H9 (cell line): Measurements from ENCODE around the gene SLC16A1. TPM values are rescaled to one million over a fixed set of nuclear protein-coding genes. Genes with fewer than 3 reads are reported as not detected.

Experiments
- DNase-seq: peaks from one replicate; pipeline ENCODE4 v3.0.0-alpha.2; 2017
- H2AFZ ChIP-seq: one replicate; pipeline ENCODE4 v1.6.1; 2013; ENCODE audit warnings: mild to moderate bottlenecking, low read length, control low read depth, moderate library complexity
- H2AK5ac ChIP-seq: 2 replicates; pipeline ENCODE4 v1.6.1; 2013; ENCODE audit warnings: low read length, control low read depth, mixed read lengths; ENCODE audit not compliant: insufficient read length
- H2BK120ac ChIP-seq: one replicate; pipeline ENCODE4 v1.6.1; 2013; ENCODE audit warnings: low read depth, mild to moderate bottlenecking, low read length, control low read depth, inconsistent platforms; ENCODE audit not compliant: poor library complexity, severe bottlenecking
- H2BK12ac ChIP-seq: 2 replicates; pipeline ENCODE4 v1.6.1; 2013; ENCODE audit warnings: low read length, control low read depth, mixed read lengths, low read depth; ENCODE audit not compliant: insufficient read length
- H2BK15ac ChIP-seq: 2 replicates; pipeline ENCODE4 v1.6.1; 2013; ENCODE audit warnings: low read depth, low read length, control low read depth
- H2BK20ac ChIP-seq: one replicate; pipeline ENCODE4 v1.6.1; 2013; ENCODE audit warnings: low read depth, mild to moderate bottlenecking, low read length, control low read depth, inconsistent platforms; ENCODE audit not compliant: poor library complexity, severe bottlenecking
- H2BK5ac ChIP-seq: 2 replicates; pipeline ENCODE4 v1.6.1; 2013; ENCODE audit warnings: low read length, control low read depth, mixed read lengths; ENCODE audit not compliant: insufficient read length
- H3K14ac ChIP-seq: 2 replicates; pipeline ENCODE4 v1.6.1; 2013; ENCODE audit warnings: low read length, control low read depth; ENCODE audit not compliant: insufficient read depth
- H3K18ac ChIP-seq: 2 replicates; pipeline ENCODE4 v1.6.1; 2013; ENCODE audit warnings: low read depth, mild to moderate bottlenecking, mixed read lengths, low read length, control low read depth; ENCODE audit not compliant: insufficient read length
- H3K23ac ChIP-seq: 2 replicates; pipeline ENCODE4 v1.6.1; 2013; ENCODE audit warnings: low read length, control low read depth, mixed read lengths, low read depth; ENCODE audit not compliant: insufficient read length
- H3K23me2 ChIP-seq: 2 replicates; pipeline ENCODE4 v1.6.1; 2013; ENCODE audit warnings: low read depth, mild to moderate bottlenecking, mixed read lengths, low read length, control low read depth; ENCODE audit not compliant: insufficient read length, poor library complexity, severe bottlenecking
- H3K27ac ChIP-seq: 2 replicates; pipeline ENCODE4 v1.5.1; 2013; ENCODE audit warnings: low read length, control low read depth, mixed read lengths, low read depth; ENCODE audit not compliant: insufficient read length
- H3K27me3 ChIP-seq: 2 replicates; pipeline ENCODE4 v1.6.1; 2013; ENCODE audit warnings: low read length, control low read depth, inconsistent platforms; ENCODE audit not compliant: insufficient read depth
- H3K4ac ChIP-seq: 2 replicates; pipeline ENCODE4 v1.6.1; 2013; ENCODE audit warnings: low read depth, mild to moderate bottlenecking, control low read depth, inconsistent platforms, low read length, moderate library complexity
- H3K4me1 ChIP-seq: 2 replicates; pipeline ENCODE4 v1.6.1; 2013; ENCODE audit warnings: low read length, control low read depth, inconsistent platforms; ENCODE audit not compliant: insufficient read depth
- H3K4me2 ChIP-seq: 2 replicates; pipeline ENCODE4 v1.6.1; 2013; ENCODE audit warnings: low read length, control low read depth, mixed read lengths; ENCODE audit not compliant: insufficient read length, insufficient read depth
- H3K56ac ChIP-seq: 2 replicates; pipeline ENCODE4 v1.6.1; 2013; ENCODE audit warnings: low read depth, mild to moderate bottlenecking, mixed read lengths, low read length, control low read depth; ENCODE audit not compliant: insufficient read length
- H3K79me1 ChIP-seq: 2 replicates; pipeline ENCODE4 v1.6.1; 2013; ENCODE audit warnings: low read depth, mild to moderate bottlenecking, moderate library complexity, low read length, control low read depth, inconsistent platforms; ENCODE audit not compliant: insufficient read depth, poor library complexity, severe bottlenecking
- H3K79me2 ChIP-seq: 2 replicates; pipeline ENCODE4 v1.6.1; 2013; ENCODE audit warnings: low read length, control low read depth, inconsistent platforms; ENCODE audit not compliant: insufficient read depth
- H3K9ac ChIP-seq: 2 replicates; pipeline ENCODE4 v1.6.1; 2013; ENCODE audit warnings: low read length, control low read depth, mixed read lengths; ENCODE audit not compliant: insufficient read length; ENCODE audit errors: extremely low read depth
- H3K9me3 ChIP-seq: one replicate; pipeline ENCODE4 v1.6.1; 2013; ENCODE audit warnings: low read depth, low read length, inconsistent platforms; ENCODE audit not compliant: control insufficient read depth
- H3T11ph ChIP-seq: one replicate; pipeline ENCODE4 v1.6.1; 2013; ENCODE audit warnings: mild to moderate bottlenecking, low read length, control low read depth, inconsistent platforms
- H4K20me1 ChIP-seq: one replicate; pipeline ENCODE4 v1.6.1; 2013; ENCODE audit not compliant: control insufficient read depth, insufficient read length, insufficient read depth
- H4K5ac ChIP-seq: 2 replicates; pipeline ENCODE4 v1.6.1; 2013; ENCODE audit warnings: low read depth, mild to moderate bottlenecking, mixed read lengths, low read length, control low read depth; ENCODE audit not compliant: insufficient read length
- H4K8ac ChIP-seq: replicated peaks from 2 replicates; pipeline ENCODE4 v1.6.1; 2013; ENCODE audit warnings: low read length, control low read depth, mixed read lengths, low read depth; ENCODE audit not compliant: insufficient read length
- H4K91ac ChIP-seq: 2 replicates; pipeline ENCODE4 v1.6.1; 2013; ENCODE audit warnings: low read depth, mild to moderate bottlenecking, moderate library complexity, mixed read lengths, low read length, control low read depth; ENCODE audit not compliant: insufficient read length
- H3K27ac Mint-ChIP-seq, 3 experiments: 2 replicates in 2 of 3; 3 replicates in 1 of 3; pipeline ENCODE4 v1.8.0; 2020 to 2021; ENCODE audit warnings: mixed read lengths in 3 of 3, mild to moderate bottlenecking in 1 of 3, moderate library complexity in 1 of 3
- H3K27me3 Mint-ChIP-seq: 2 replicates; pipeline ENCODE4 v1.8.0; 2021; ENCODE audit warnings: low read depth, mild to moderate bottlenecking, moderate library complexity, mixed read lengths
- H3K36me3 Mint-ChIP-seq, 3 experiments: 2 replicates in 2 of 3; 3 replicates in 1 of 3; pipeline ENCODE4 v1.8.0; 2020 to 2021; ENCODE audit warnings: low read depth in 3 of 3, mixed read lengths in 3 of 3; ENCODE audit not compliant: insufficient read depth in 1 of 3
- H3K4me1 Mint-ChIP-seq, 2 experiments: 2 replicates each; pipeline ENCODE4 v1.8.0; 2020; ENCODE audit warnings: mixed read lengths in 2 of 2
- H3K4me3 Mint-ChIP-seq, 2 experiments: 2 replicates in 1 of 2; 3 replicates in 1 of 2; pipeline ENCODE4 v1.8.0; 2020 to 2021; ENCODE audit warnings: mild to moderate bottlenecking in 2 of 2, mixed read lengths in 2 of 2, moderate library complexity in 1 of 2
- H3K9me3 Mint-ChIP-seq, 2 experiments: 2 replicates in 1 of 2; 3 replicates in 1 of 2; pipeline ENCODE4 v1.8.0; 2020; ENCODE audit warnings: mild to moderate bottlenecking in 2 of 2, mixed read lengths in 2 of 2, moderate library complexity in 1 of 2
- WGBS: extraction: QIAGEN DNeasy Blood & Tissue Kit; methylation state at CpG from one replicate; pipeline ENCODE4 v1.1.7; 2013; ENCODE audit warnings: missing lambda C conversion rate, low lambda C conversion rate, mixed read lengths; ENCODE audit not compliant: insufficient read length; ENCODE audit errors: extremely low coverage; 5-methylcytosine and 5-hydroxymethylcytosine counted together
- total RNA-seq: library from RNA; stranded (reverse); gene quantifications from 2 replicates; pipeline ENCODE4 v1.2.1, GENCODE V29; 2021
- TF ChIP-seq, protein P1 (sequence below): fragments of 200-600 bp; sonication (generic); conservative IDR thresholded peaks from 3 replicates; pipeline ENCODE4 v1.8.0; 2021; ENCODE audit warnings: antibody characterized with exemption, mild to moderate bottlenecking

The SLC16A1 gene
- total RNA-seq, 1 experiment from 2014 or later, result 381 TPM

DNA sequence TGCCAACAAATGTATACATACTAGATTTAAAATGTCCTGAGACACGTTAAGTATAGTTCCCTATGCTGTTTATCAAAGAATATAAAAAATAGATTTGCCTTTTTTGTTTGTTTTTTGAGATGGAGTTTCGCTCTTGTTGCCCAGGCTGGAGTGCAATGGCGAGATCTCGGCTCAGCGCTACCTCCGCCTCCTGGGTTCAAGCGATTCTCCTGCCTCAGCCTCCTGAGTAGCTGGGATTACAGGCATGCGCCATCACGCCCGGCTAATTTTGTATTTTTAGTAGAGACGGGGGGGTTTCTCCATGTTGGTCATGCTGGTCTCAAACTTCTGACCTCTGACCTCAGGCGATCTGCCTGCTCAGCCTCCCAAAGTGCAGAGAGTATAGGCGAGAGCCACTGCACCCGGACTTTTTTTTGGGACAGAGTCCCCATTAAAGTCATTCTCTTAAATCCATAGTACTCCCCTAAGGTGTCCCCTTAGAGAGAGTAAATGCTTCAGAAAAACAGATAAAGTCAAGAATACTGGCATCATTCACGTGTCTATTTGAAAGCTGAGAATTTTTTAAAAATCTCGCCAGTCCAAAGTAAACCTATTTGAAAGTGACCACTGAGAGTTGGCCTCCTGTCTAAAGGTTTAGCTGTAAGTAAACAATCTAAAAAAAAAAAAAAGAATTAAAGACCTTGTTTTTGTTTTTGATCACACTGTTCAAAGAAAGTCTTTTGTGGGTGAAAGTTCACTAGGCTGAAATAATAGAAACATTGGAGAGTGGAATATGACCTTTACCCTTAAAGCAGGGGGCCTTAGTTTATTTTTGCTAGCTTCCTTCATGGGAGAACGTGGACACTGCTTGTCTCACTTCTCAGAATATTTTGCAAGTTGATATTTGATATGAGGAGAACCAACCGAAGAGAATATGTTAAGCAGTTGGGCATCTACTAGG is 48.0 kb upstream of the SLC16A1 start:
- Histone ChIP-seq H3K79me1 (no peaks in the 10 kb centered on the region), H3K23me2 (no peaks in the 10 kb centered on the region), H2BK5ac (no peak overlapping the region), H3K9ac (no peak overlapping the region), H3K23ac (no peak overlapping the region), H2AK5ac (no peak overlapping the region), H4K5ac (no peak overlapping the region), H3K4me2 (no peak overlapping the region), H4K91ac (no peak overlapping the region), H3T11ph (no peak overlapping the region), H4K8ac (no peak overlapping the region), H3K14ac (no peak overlapping the region), H3K56ac (no peak overlapping the region), H3K27ac (no peak overlapping the region), H3K4ac (no peak overlapping the region), H2AFZ (no peak overlapping the region), H3K27me3 (no peaks in the 10 kb centered on the region), H2BK20ac (no peak overlapping the region), H4K20me1 (no peaks in the 10 kb centered on the region), H3K4me1 (no peaks in the 10 kb centered on the region), H2BK12ac (no peak overlapping the region), H3K9me3 (no peaks in the 10 kb centered on the region), H2BK15ac (no peak overlapping the region), H2BK120ac (no peak overlapping the region), H3K18ac (no peak overlapping the region), H3K79me2 (no peaks in the 10 kb centered on the region)
- Mint-ChIP-seq H3K4me3 (no peak overlapping the region), H3K9me3 (peaks cover 2 to 3% of the 10 kb centered on the region in 2 experiments; a peak in 1 of 5 replicates), H3K27me3 (no peaks in the 10 kb centered on the region), H3K36me3 (peaks cover 11 to 17% (median 16%) of the 10 kb centered on the region in 3 experiments), H3K4me1 (peaks cover 3% of the 10 kb centered on the region in 2 experiments; a peak in 3 of 4 replicates), H3K27ac (peak overlapping the region in 2 of 3 experiments; percentile 40 to 67; a peak in 2 of 7 replicates)
- no CpG with 5 or more reads among the region's 18 CpGs for WGBS
- TF ChIP-seq, protein P1, sequence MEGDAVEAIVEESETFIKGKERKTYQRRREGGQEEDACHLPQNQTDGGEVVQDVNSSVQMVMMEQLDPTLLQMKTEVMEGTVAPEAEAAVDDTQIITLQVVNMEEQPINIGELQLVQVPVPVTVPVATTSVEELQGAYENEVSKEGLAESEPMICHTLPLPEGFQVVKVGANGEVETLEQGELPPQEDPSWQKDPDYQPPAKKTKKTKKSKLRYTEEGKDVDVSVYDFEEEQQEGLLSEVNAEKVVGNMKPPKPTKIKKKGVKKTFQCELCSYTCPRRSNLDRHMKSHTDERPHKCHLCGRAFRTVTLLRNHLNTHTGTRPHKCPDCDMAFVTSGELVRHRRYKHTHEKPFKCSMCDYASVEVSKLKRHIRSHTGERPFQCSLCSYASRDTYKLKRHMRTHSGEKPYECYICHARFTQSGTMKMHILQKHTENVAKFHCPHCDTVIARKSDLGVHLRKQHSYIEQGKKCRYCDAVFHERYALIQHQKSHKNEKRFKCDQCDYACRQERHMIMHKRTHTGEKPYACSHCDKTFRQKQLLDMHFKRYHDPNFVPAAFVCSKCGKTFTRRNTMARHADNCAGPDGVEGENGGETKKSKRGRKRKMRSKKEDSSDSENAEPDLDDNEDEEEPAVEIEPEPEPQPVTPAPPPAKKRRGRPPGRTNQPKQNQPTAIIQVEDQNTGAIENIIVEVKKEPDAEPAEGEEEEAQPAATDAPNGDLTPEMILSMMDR, result no peak
- DNase-seq, result no peak
